Vagina (tissue), 2 donors: Measurements from ENCODE around the gene GPD1L. TPM values are rescaled to one million over a fixed set of nuclear protein-coding genes. Genes with fewer than 3 reads are reported as not detected.

Source experiments
- DNase-seq, 2 donors: peaks; one replicate each; pipeline ENCODE4 v3.0.0-alpha.2; 2017; ENCODE audit errors: extremely low spot score in 2 of 2
- H3K27ac ChIP-seq: fragments of 200-600 bp; sonication (generic); one replicate; pipeline ENCODE4 v1.5.1; 2019
- H3K27me3 ChIP-seq: fragments of 200-600 bp; sonication (generic); one replicate; pipeline ENCODE4 v1.5.1; 2019
- H3K36me3 ChIP-seq, 2 donors: fragments of 200-600 bp; sonication (generic); one replicate each; pipeline ENCODE4 v1.5.1; 2017 to 2019
- H3K4me1 ChIP-seq: fragments of 200-600 bp; sonication (generic); one replicate; pipeline ENCODE4 v1.5.1; 2019
- H3K4me3 ChIP-seq, 2 donors: fragments of 200-600 bp; sonication (generic); 1 replicate in 1 of 2; 2 replicates in 1 of 2; pipeline ENCODE4 v1.5.1; 2016 to 2019
- H3K9me3 ChIP-seq: fragments of 200-600 bp; sonication (generic); one replicate; pipeline ENCODE4 v1.5.1; 2019
- CTCF ChIP-seq, 3 experiments: fragments of 450-650 bp in 2 of 3; fragments of 200-600 bp in 1 of 3; sonication (generic) in 1 of 3; IDR thresholded peaks; one replicate each; pipeline ENCODE4 v1.5.1; 2017 to 2019; ENCODE audit warnings: antibody characterized with exemption in 3 of 3, mild to moderate bottlenecking in 2 of 3, moderate library complexity in 2 of 3
- POLR2A ChIP-seq, 2 donors: fragments of 450-650 bp; IDR thresholded peaks; one replicate each; pipeline ENCODE4 v1.6.1; 2017; ENCODE audit warnings: antibody characterized with exemption in 2 of 2, mild to moderate bottlenecking in 2 of 2, moderate library complexity in 2 of 2
- POLR2AphosphoS5 ChIP-seq, 2 donors: sonication (generic); formaldehyde crosslinking; IDR thresholded peaks; one replicate each; pipeline ENCODE4 v1.9.0; 2017; ENCODE audit warnings: antibody characterized with exemption in 2 of 2, mild to moderate bottlenecking in 2 of 2, low read depth in 1 of 2; ENCODE audit not compliant: insufficient read depth in 1 of 2
- intact Hi-C: fragments of 100-400 bp; cut with DNase I; formaldehyde crosslinking; loops from one replicate; pipeline ENCODE4 v1.15.1; 2023
- total RNA-seq: library from RNA; depleted of rRNA; stranded (reverse); fragments of >200 nt; gene quantifications from one replicate; pipeline ENCODE4 v1.2.3, GENCODE V29; 2016

GPD1L gene
- total RNA-seq, 1 donor from 2014 or later: 57.5 TPM

- Histone ChIP-seq H3K9me3 (no peaks in the 10 kb centered on the region), H3K4me1 (no peaks in the 10 kb centered on the region), H3K27ac (no peak overlapping the region), H3K4me3 (no peak overlapping the region), H3K36me3 (no peaks in the 10 kb centered on the region), H3K27me3 (no peaks in the 10 kb centered on the region)
- intact Hi-C loops: no loop called here
- TF ChIP-seq POLR2AphosphoS5 (IDR thresholded peaks at IDR 0.05; ENCODE audit: insufficient read depth in 1 of 2, low read depth in 1 of 2): no peak
- no peak for TF ChIP-seq CTCF (IDR thresholded peaks at IDR 0.05)
- TF ChIP-seq POLR2A (IDR thresholded peaks at IDR 0.05): no peak
- no peak for DNase-seq
Measured at GRCh38 chr3:32200490-32200889, 94.1 kb downstream of the GPD1L start.

- intact Hi-C loops: no loop called here
- Histone ChIP-seq H3K27me3 (no peaks in the 10 kb centered on the region), H3K27ac (no peak overlapping the region), H3K4me1 (no peaks in the 10 kb centered on the region), H3K4me3 (no peak overlapping the region), H3K9me3 (no peaks in the 10 kb centered on the region), H3K36me3 (no peaks in the 10 kb centered on the region)
- TF ChIP-seq CTCF (IDR thresholded peaks at IDR 0.05) (no peak), POLR2AphosphoS5 (IDR thresholded peaks at IDR 0.05; ENCODE audit: insufficient read depth in 1 of 2, low read depth in 1 of 2) (no peak), POLR2A (IDR thresholded peaks at IDR 0.05) (no peak)
- DNase-seq: no peak
Measured at GRCh38 chr3:32200992-32201758, 94.8 kb downstream of the GPD1L start.

GRCh38 chr3:32202496-32202895, 96.1 kb downstream of the GPD1L start:
- H3K27ac ChIP-seq: no peak overlapping the region
- no peaks in the 10 kb centered on the region for H3K36me3 ChIP-seq
- no peaks in the 10 kb centered on the region for H3K27me3 ChIP-seq
- H3K4me1 ChIP-seq: no peaks in the 10 kb centered on the region
- no peak for DNase-seq
- no peak for TF ChIP-seq POLR2AphosphoS5 (IDR thresholded peaks at IDR 0.05; ENCODE audit: insufficient read depth in 1 of 2, low read depth in 1 of 2)
- no peak for TF ChIP-seq CTCF (IDR thresholded peaks at IDR 0.05)
- no peak for TF ChIP-seq POLR2A (IDR thresholded peaks at IDR 0.05)
- H3K4me3 ChIP-seq: no peak overlapping the region
- intact Hi-C loops: no loop called here
- no peaks in the 10 kb centered on the region for H3K9me3 ChIP-seq

GRCh38 chr3:32203854-32204253, 97.4 kb downstream of the GPD1L start:
- TF ChIP-seq CTCF (IDR thresholded peaks at IDR 0.05): no peak
- TF ChIP-seq POLR2A (IDR thresholded peaks at IDR 0.05): no peak
- TF ChIP-seq POLR2AphosphoS5 (IDR thresholded peaks at IDR 0.05; ENCODE audit: insufficient read depth in 1 of 2, low read depth in 1 of 2): no peak
- intact Hi-C loops: no loop called here
- Histone ChIP-seq H3K4me1 (no peaks in the 10 kb centered on the region), H3K27me3 (no peaks in the 10 kb centered on the region), H3K4me3 (no peak overlapping the region), H3K36me3 (no peaks in the 10 kb centered on the region), H3K9me3 (no peaks in the 10 kb centered on the region), H3K27ac (no peak overlapping the region)
- no peak for DNase-seq

GRCh38 chr3:32208447-32208846, 102.0 kb downstream of the GPD1L start:
- Histone ChIP-seq H3K4me3 (no peak overlapping the region), H3K27ac (no peak overlapping the region), H3K9me3 (no peaks in the 10 kb centered on the region), H3K36me3 (no peaks in the 10 kb centered on the region), H3K4me1 (no peaks in the 10 kb centered on the region), H3K27me3 (no peaks in the 10 kb centered on the region)
- TF ChIP-seq CTCF (IDR thresholded peaks at IDR 0.05) (no peak), POLR2A (IDR thresholded peaks at IDR 0.05) (no peak), POLR2AphosphoS5 (IDR thresholded peaks at IDR 0.05; ENCODE audit: insufficient read depth in 1 of 2, low read depth in 1 of 2) (no peak)
- DNase-seq: no peak
- intact Hi-C loops: no loop called here
